Measurements from ENCODE around the gene FICD. TPM values are rescaled to one million over a fixed set of nuclear protein-coding genes. Genes with fewer than 3 reads are reported as not detected.

The FICD gene
- total RNA-seq, 3 donors from 2014 or later (not counting 1 experiment from before 2014, with no cell fraction given), result 3.9 to 7.5 (median 6.6) TPM

GRCh38 chr12:108538616-108539195 lies 23.6 kb downstream of the FICD start:
- no peak overlapping the region for H3K27ac ChIP-seq (ENCODE audit: low read length)
- TF ChIP-seq CTCF (IDR thresholded peaks at IDR 0.05), result no peak
- H3K9me3 ChIP-seq (ENCODE audit: control insufficient read depth, insufficient read depth, low read length), result no peaks in the 10 kb centered on the region
- no peak for DNase-seq
- WGBS (ENCODE audit: insufficient coverage), result 96% methylated on average over 10 of the region's 10 CpGs
- intact Hi-C loops (cut with micrococcal nuclease), result no loop called here
- H3K4me1 ChIP-seq (ENCODE audit: control insufficient read depth, insufficient read depth, low read length), result no peaks in the 10 kb centered on the region
- no peak for ATAC-seq
- Mint-ChIP-seq H3K9me3 (no peaks in the 10 kb centered on the region), H3K27ac (no peak overlapping the region), H3K36me3 (peaks cover 34% of the 10 kb centered on the region), H3K4me1 (peaks cover 12 to 14% of the 10 kb centered on the region in 2 donors), H3K4me3 (no peak overlapping the region), H3K27me3 (ENCODE audit: low read depth in 2 of 2) (no peaks in the 10 kb centered on the region)
- H3K36me3 ChIP-seq (ENCODE audit: control insufficient read depth, insufficient read depth, low read length), result peaks cover 61% of the 10 kb centered on the region
- H3K27me3 ChIP-seq (ENCODE audit: control insufficient read depth, insufficient read depth, low read length), result no peaks in the 10 kb centered on the region
- H3K4me3 ChIP-seq (ENCODE audit: low read length), result no peak overlapping the region

GRCh38 chr12:108542320-108542719 lies 27.2 kb downstream of the FICD start:
- TF ChIP-seq CTCF (IDR thresholded peaks at IDR 0.05), result no peak
- peaks cover 30% of the 10 kb centered on the region for H3K36me3 Mint-ChIP-seq
- ATAC-seq (no peak), DNase-seq (no peak)
- H3K9me3 ChIP-seq (ENCODE audit: control insufficient read depth, insufficient read depth, low read length), result no peaks in the 10 kb centered on the region
- no peaks in the 10 kb centered on the region for H3K4me1 ChIP-seq (ENCODE audit: control insufficient read depth, insufficient read depth, low read length)
- no peaks in the 10 kb centered on the region for H3K27me3 ChIP-seq (ENCODE audit: control insufficient read depth, insufficient read depth, low read length)
- H3K27ac ChIP-seq (ENCODE audit: low read length), result no peak overlapping the region
- H3K9me3 Mint-ChIP-seq, result no peaks in the 10 kb centered on the region
- intact Hi-C loops (cut with micrococcal nuclease), result no loop called here
- peaks cover 62% of the 10 kb centered on the region for H3K36me3 ChIP-seq (ENCODE audit: control insufficient read depth, insufficient read depth, low read length)
- H3K4me1 Mint-ChIP-seq, result peaks cover 19 to 26% of the 10 kb centered on the region in 2 donors
- H3K4me3 Mint-ChIP-seq, result no peak overlapping the region
- no peaks in the 10 kb centered on the region for H3K27me3 Mint-ChIP-seq (ENCODE audit: low read depth in 2 of 2)
- peak overlapping the region in 1 of 2 donors; percentile 48 for H3K27ac Mint-ChIP-seq
- WGBS (ENCODE audit: insufficient coverage), result 100% methylated on average over 4 of the region's 4 CpGs
- no peak overlapping the region for H3K4me3 ChIP-seq (ENCODE audit: low read length)

GRCh38 chr12:108543652-108544051 lies 28.6 kb downstream of the FICD start:
- Histone ChIP-seq H3K4me1 (ENCODE audit: control insufficient read depth, insufficient read depth, low read length) (no peaks in the 10 kb centered on the region), H3K27me3 (ENCODE audit: control insufficient read depth, insufficient read depth, low read length) (no peaks in the 10 kb centered on the region), H3K9me3 (ENCODE audit: control insufficient read depth, insufficient read depth, low read length) (no peaks in the 10 kb centered on the region), H3K27ac (ENCODE audit: low read length) (no peak overlapping the region), H3K36me3 (ENCODE audit: control insufficient read depth, insufficient read depth, low read length) (peaks cover 62% of the 10 kb centered on the region), H3K4me3 (ENCODE audit: low read length) (no peak overlapping the region)
- Mint-ChIP-seq H3K27me3 (ENCODE audit: low read depth in 2 of 2) (no peaks in the 10 kb centered on the region), H3K27ac (no peak overlapping the region), H3K36me3 (peaks cover 29% of the 10 kb centered on the region), H3K4me1 (peaks cover 16 to 26% of the 10 kb centered on the region in 2 donors), H3K4me3 (no peak overlapping the region), H3K9me3 (no peaks in the 10 kb centered on the region)
- ATAC-seq (no peak), DNase-seq (no peak)
- TF ChIP-seq CTCF (IDR thresholded peaks at IDR 0.05), result no peak
- WGBS (ENCODE audit: insufficient coverage), result 98% methylated on average over 3 of the region's 3 CpGs
- intact Hi-C loops (cut with micrococcal nuclease), result no loop called here

- H3K4me3 ChIP-seq (ENCODE audit: low read length), result no peak overlapping the region
- no peak for TF ChIP-seq CTCF (IDR thresholded peaks at IDR 0.05)
- intact Hi-C loops (cut with micrococcal nuclease), result no loop called here
- H3K36me3 ChIP-seq (ENCODE audit: control insufficient read depth, insufficient read depth, low read length), result peaks cover 58% of the 10 kb centered on the region
- WGBS (ENCODE audit: insufficient coverage), result 89% methylated on average over 9 of the region's 9 CpGs
- no peak overlapping the region for H3K4me3 Mint-ChIP-seq
- ATAC-seq, result no peak
- no peaks in the 10 kb centered on the region for H3K9me3 Mint-ChIP-seq
- no peaks in the 10 kb centered on the region for H3K27me3 ChIP-seq (ENCODE audit: control insufficient read depth, insufficient read depth, low read length)
- DNase-seq, result no peak
- no peak overlapping the region for H3K27ac ChIP-seq (ENCODE audit: low read length)
- H3K9me3 ChIP-seq (ENCODE audit: control insufficient read depth, insufficient read depth, low read length), result no peaks in the 10 kb centered on the region
- no peaks in the 10 kb centered on the region for H3K27me3 Mint-ChIP-seq (ENCODE audit: low read depth in 2 of 2)
- peaks cover 32 to 47% of the 10 kb centered on the region in 2 donors for H3K4me1 Mint-ChIP-seq
- H3K36me3 Mint-ChIP-seq, result peaks cover 29% of the 10 kb centered on the region
- H3K27ac Mint-ChIP-seq, result no peak overlapping the region
- no peaks in the 10 kb centered on the region for H3K4me1 ChIP-seq (ENCODE audit: control insufficient read depth, insufficient read depth, low read length)
Observed at GRCh38 chr12:108547686-108548085, 32.6 kb downstream of the FICD start.

Data from natural killer cell (primary cell).